Measurements from ENCODE around the gene NCSTN. TPM values are rescaled to one million over a fixed set of nuclear protein-coding genes. Genes with fewer than 3 reads are reported as not detected.

NCSTN gene
- polyA plus RNA-seq, 1 donor (not counting 4 experiments of a cell fraction or from before 2014, with no cell fraction given): 111 TPM

DNA sequence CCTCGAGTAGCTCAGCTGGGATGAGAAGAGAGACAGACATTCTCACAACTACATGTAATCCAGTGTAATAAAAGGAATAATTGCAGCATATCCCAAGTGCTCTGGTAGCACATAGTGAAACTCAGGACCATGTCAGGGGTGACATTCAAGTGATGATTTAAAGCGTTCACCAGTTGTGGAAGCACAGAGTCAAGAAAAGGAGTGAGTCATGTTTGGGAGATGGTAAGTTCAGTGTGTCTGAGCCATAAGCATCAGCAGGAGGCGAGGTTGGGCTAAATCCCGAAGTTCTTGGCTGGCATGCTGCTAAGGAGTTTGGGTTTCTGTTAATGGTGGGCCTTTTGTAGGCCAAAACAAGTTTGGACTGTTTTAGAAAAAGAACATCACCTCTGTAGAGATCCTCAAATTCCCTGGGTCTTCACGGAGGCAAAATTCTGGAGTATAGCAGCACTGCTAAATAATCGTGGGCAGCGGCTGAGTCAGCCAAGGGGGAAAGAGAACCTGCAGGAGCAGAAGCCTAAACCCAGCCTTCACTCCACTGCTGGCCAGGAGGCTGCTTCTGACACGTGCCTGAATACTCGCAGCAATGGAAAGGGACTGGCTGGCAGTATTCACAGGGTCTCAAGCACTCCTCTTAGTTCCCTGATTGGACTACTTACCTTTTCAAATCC lies 16.5 kb downstream of the NCSTN start:
- H3K27ac ChIP-seq (ENCODE audit: control insufficient read depth, insufficient read depth, low read length): no peak overlapping the region
- no peaks in the 10 kb centered on the region for H3K79me2 ChIP-seq (ENCODE audit: control insufficient read depth, insufficient read depth, low read length)
- H2AFZ ChIP-seq (ENCODE audit: control insufficient read depth, low read length): no peak overlapping the region
- H3K9ac ChIP-seq (ENCODE audit: control insufficient read depth, extremely low read depth, insufficient read depth, low read length): no peak overlapping the region
- H4K20me1 ChIP-seq (ENCODE audit: control insufficient read depth, extremely low read depth, insufficient read depth, low read length): no peaks in the 10 kb centered on the region
- no peak overlapping the region for H3K4me2 ChIP-seq (ENCODE audit: control insufficient read depth, extremely low read depth, insufficient read depth, low read depth, low read length)
- no peaks in the 10 kb centered on the region for H3K9me3 ChIP-seq (ENCODE audit: control insufficient read depth, low read depth, low read length)
- dilution Hi-C loops (cut with MboI; ENCODE audit: extremely low pct_ligation_motif_present, low sequenced_read_pairs): no loop called here
- H3K4me3 ChIP-seq (ENCODE audit: control insufficient read depth in 2 of 3, extremely low read depth in 1 of 3, insufficient read depth in 2 of 3, low read depth in 1 of 3, low read length in 3 of 3): no peak overlapping the region
- TF ChIP-seq, protein P1, sequence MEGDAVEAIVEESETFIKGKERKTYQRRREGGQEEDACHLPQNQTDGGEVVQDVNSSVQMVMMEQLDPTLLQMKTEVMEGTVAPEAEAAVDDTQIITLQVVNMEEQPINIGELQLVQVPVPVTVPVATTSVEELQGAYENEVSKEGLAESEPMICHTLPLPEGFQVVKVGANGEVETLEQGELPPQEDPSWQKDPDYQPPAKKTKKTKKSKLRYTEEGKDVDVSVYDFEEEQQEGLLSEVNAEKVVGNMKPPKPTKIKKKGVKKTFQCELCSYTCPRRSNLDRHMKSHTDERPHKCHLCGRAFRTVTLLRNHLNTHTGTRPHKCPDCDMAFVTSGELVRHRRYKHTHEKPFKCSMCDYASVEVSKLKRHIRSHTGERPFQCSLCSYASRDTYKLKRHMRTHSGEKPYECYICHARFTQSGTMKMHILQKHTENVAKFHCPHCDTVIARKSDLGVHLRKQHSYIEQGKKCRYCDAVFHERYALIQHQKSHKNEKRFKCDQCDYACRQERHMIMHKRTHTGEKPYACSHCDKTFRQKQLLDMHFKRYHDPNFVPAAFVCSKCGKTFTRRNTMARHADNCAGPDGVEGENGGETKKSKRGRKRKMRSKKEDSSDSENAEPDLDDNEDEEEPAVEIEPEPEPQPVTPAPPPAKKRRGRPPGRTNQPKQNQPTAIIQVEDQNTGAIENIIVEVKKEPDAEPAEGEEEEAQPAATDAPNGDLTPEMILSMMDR (optimal IDR thresholded peaks at IDR 0.05 in 1 of 3, IDR thresholded peaks at IDR 0.05 in 1 of 3, conservative IDR thresholded peaks at IDR 0.05 in 1 of 3; ENCODE audit: extremely low read depth in 1 of 3, insufficient read depth in 2 of 3, low read length in 3 of 3): peak in 1 of 3 experiments; percentile 4
- no peak for TF ChIP-seq EZH2 (IDR thresholded peaks at IDR 0.05; ENCODE audit: low read length)
- H3K4me1 ChIP-seq (ENCODE audit: control insufficient read depth, extremely low read depth, insufficient read depth, low read length): no peaks in the 10 kb centered on the region
- FAIRE-seq (no peak), DNase-seq (ENCODE audit: low read depth, low spot score) (no peak)
- H3K9me1 ChIP-seq (ENCODE audit: control insufficient read depth, extremely low read depth, insufficient read depth, low read length): no peaks in the 10 kb centered on the region
- H3K36me3 ChIP-seq (ENCODE audit: control insufficient read depth in 2 of 2, extremely low read depth in 1 of 2, insufficient read depth in 2 of 2, low read length in 2 of 2): peaks cover 34 to 35% of the 10 kb centered on the region in 2 experiments
- H3K27me3 ChIP-seq (ENCODE audit: control insufficient read depth, extremely low read depth, insufficient read depth, low read length): no peaks in the 10 kb centered on the region

DNA sequence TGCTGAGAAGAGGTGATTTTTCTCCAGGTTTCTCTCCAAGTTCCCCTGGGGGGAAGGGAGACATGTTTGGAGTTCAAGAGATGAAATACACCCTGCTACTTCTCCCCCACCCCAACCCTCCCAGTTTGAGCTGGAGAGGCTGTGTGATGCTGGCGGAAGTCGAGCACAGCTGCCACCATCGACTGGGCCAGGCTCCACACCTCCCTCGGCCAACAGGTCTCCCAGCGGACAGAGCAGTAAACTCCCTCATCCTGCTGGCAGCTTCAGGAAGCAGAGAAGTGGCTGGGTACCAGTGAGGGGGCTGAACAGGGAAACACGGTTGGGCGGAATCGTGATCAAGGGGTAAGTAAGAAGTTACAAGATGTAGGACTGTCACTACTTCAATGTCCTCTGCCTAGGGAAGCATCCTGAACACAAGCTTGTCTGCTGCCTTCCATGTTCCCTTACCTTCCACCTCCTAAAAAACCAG lies 17.1 kb downstream of the NCSTN start:
- Histone ChIP-seq H2AFZ (ENCODE audit: control insufficient read depth, low read length) (no peak overlapping the region), H3K4me1 (ENCODE audit: control insufficient read depth, extremely low read depth, insufficient read depth, low read length) (no peaks in the 10 kb centered on the region), H3K4me2 (ENCODE audit: control insufficient read depth, extremely low read depth, insufficient read depth, low read depth, low read length) (no peak overlapping the region), H3K9ac (ENCODE audit: control insufficient read depth, extremely low read depth, insufficient read depth, low read length) (no peak overlapping the region), H3K27me3 (ENCODE audit: control insufficient read depth, extremely low read depth, insufficient read depth, low read length) (no peaks in the 10 kb centered on the region), H3K9me1 (ENCODE audit: control insufficient read depth, extremely low read depth, insufficient read depth, low read length) (no peaks in the 10 kb centered on the region), H3K79me2 (ENCODE audit: control insufficient read depth, insufficient read depth, low read length) (no peaks in the 10 kb centered on the region), H3K27ac (ENCODE audit: control insufficient read depth, insufficient read depth, low read length) (no peak overlapping the region), H3K9me3 (ENCODE audit: control insufficient read depth, low read depth, low read length) (no peaks in the 10 kb centered on the region), H3K4me3 (ENCODE audit: control insufficient read depth in 2 of 3, extremely low read depth in 1 of 3, insufficient read depth in 2 of 3, low read depth in 1 of 3, low read length in 3 of 3) (no peak overlapping the region), H3K36me3 (ENCODE audit: control insufficient read depth in 2 of 2, extremely low read depth in 1 of 2, insufficient read depth in 2 of 2, low read length in 2 of 2) (peaks cover 28 to 35% of the 10 kb centered on the region in 2 experiments), H4K20me1 (ENCODE audit: control insufficient read depth, extremely low read depth, insufficient read depth, low read length) (no peaks in the 10 kb centered on the region)
- no peak for FAIRE-seq
- TF ChIP-seq, protein P1 (optimal IDR thresholded peaks at IDR 0.05 in 1 of 3, IDR thresholded peaks at IDR 0.05 in 1 of 3, conservative IDR thresholded peaks at IDR 0.05 in 1 of 3; ENCODE audit: extremely low read depth in 1 of 3, insufficient read depth in 2 of 3, low read length in 3 of 3): no peak
- TF ChIP-seq EZH2 (IDR thresholded peaks at IDR 0.05; ENCODE audit: low read length): no peak
- dilution Hi-C loops (cut with MboI; ENCODE audit: extremely low pct_ligation_motif_present, low sequenced_read_pairs): no loop called here
- DNase-seq (ENCODE audit: low read depth, low spot score): no peak
